ENCODE results near the gene RASAL2. TPM values are rescaled to one million over a fixed set of nuclear protein-coding genes. Genes with fewer than 3 reads are reported as not detected.

Gene RASAL2
- total and polyA plus RNA-seq, 2 of the 13 experiments (the other 11 are each of a cell fraction or from before 2014, with no cell fraction given), result 5.4 to 5.9 TPM

- TF ChIP-seq ATF7 (IDR thresholded peaks at IDR 0.05) (no peak), ATF7 (CRISPR knock-in tag; IDR thresholded peaks at IDR 0.05) (no peak), KDM5A (IDR thresholded peaks at IDR 0.05; ENCODE audit: borderline replicate concordance, low read length) (0 out of 2 replicates have a peak, but pooled peaks have one; percentile 7), HCFC1 (IDR thresholded peaks at IDR 0.05; ENCODE audit: low read depth, low read length) (peak; percentile 42; the same call in 1 of the 2 replicates), PHF21A (CRISPR knock-in tag; IDR thresholded peaks at IDR 0.05) (peak; percentile 80), ATF6 (CRISPR knock-in tag; conservative IDR thresholded peaks at IDR 0.05) (no peak), MIER3 (CRISPR knock-in tag; IDR thresholded peaks at IDR 0.05; ENCODE audit: borderline replicate concordance) (peak; percentile 12; the same call in 1 of the 2 replicates), ZNF484 (CRISPR knock-in tag; IDR thresholded peaks at IDR 0.05; ENCODE audit: borderline replicate concordance, low read depth) (no peak), TFDP1 (CRISPR knock-in tag; IDR thresholded peaks at IDR 0.05; ENCODE audit: borderline replicate concordance) (peak; percentile 54; the same call in 1 of the 2 replicates), NRL (CRISPR knock-in tag; IDR thresholded peaks at IDR 0.05; ENCODE audit: borderline replicate concordance) (peak; percentile 44; the same call in 1 of the 2 replicates), ZNF264 (CRISPR knock-in tag; IDR thresholded peaks at IDR 0.05) (no peak), IRF9 (CRISPR knock-in tag; IDR thresholded peaks at IDR 0.05; ENCODE audit: borderline replicate concordance) (no peak; the same call in 1 of the 2 replicates), ZNF362 (CRISPR knock-in tag; IDR thresholded peaks at IDR 0.05; ENCODE audit: borderline replicate concordance) (no peak), SIN3B (IDR thresholded peaks at IDR 0.05; ENCODE audit: low read length) (peak; percentile 69; the same call in 1 of the 2 replicates), ZSCAN29 (CRISPR knock-in tag; conservative IDR thresholded peaks at IDR 0.05) (0 out of 2 replicates have a peak, but pooled peaks have one; percentile 10), ATF7-NPFF (CRISPR knock-in tag; IDR thresholded peaks at IDR 0.05; ENCODE audit: low read depth) (no peak), SNAI1 (CRISPR knock-in tag; IDR thresholded peaks at IDR 0.05; ENCODE audit: borderline replicate concordance) (no peak), TOPORS (CRISPR knock-in tag; IDR thresholded peaks at IDR 0.05) (peak; percentile 58; the same call in 1 of the 2 replicates), NFE2L1 (CRISPR knock-in tag; IDR thresholded peaks at IDR 0.05; ENCODE audit: borderline replicate concordance) (no peak), SALL1 (CRISPR knock-in tag; IDR thresholded peaks at IDR 0.05) (peak; percentile 48; the same call in 1 of the 2 replicates), MXI1 (IDR thresholded peaks at IDR 0.05; ENCODE audit: borderline replicate concordance, low read depth, low read length) (peak; percentile 86; the same call in 2 of the 3 replicates), CREB1 (IDR thresholded peaks at IDR 0.05) (peak; percentile 58), CREB1 (CRISPR knock-in tag; IDR thresholded peaks at IDR 0.05) (no peak), ETS1 (CRISPR knock-in tag; IDR thresholded peaks at IDR 0.05) (peak; percentile 66; the same call in 1 of the 2 replicates)
Observed at GRCh38 chr1:178093494-178093950, 382 bp upstream of the RASAL2 start (continued).

All from HepG2 (cell line).